ENCODE measurements around the gene DNAI1. TPM values are rescaled to one million over a fixed set of nuclear protein-coding genes. Genes with fewer than 3 reads are reported as not detected.
"Not testable (repeated sequence)": the region's sequence is repeated elsewhere in the genome, so short reads cannot be mapped to it uniquely, and the experiment has no call there.

Gene DNAI1
- total and polyA plus RNA-seq, 3 experiments from 2014 or later: not detected

DNA sequence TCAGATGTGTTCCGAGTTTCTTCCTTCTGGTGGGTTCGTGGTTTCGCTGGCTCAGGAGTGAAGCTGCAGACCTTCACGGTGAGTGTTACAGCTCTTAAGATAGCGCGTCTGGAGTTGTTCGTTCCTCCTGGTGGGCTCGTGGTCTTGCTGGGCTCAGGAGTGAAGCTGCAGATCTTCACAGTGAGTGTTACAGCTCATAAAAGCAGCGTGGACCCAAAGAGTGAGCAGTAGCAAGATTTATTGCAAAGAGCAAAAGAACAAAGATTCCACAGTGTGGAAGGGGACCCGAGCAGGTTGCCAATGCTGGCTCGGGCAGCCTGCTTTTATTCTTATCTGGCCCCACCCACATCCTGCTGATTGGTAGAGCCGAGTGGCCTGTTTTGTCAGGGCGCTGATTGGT lies 23.0 kb downstream of the DNAI1 start:
- H3K4me3 ChIP-seq (ENCODE audit: low read length); H3K4me3 Mint-ChIP-seq; H3K36me3 Mint-ChIP-seq; H3K9me3 Mint-ChIP-seq; H3K27ac Mint-ChIP-seq; DNase-seq; H3K4me1 Mint-ChIP-seq; H3K4me1 ChIP-seq (ENCODE audit: insufficient read depth, low read length); H3K27me3 ChIP-seq (ENCODE audit: insufficient read depth, low read length, poor library complexity, severe bottlenecking); H3K27ac ChIP-seq (ENCODE audit: low read depth, low read length); H3K9me3 ChIP-seq (ENCODE audit: low read length); CTCF ChIA-PET; POLR2A ChIA-PET; H3K36me3 ChIP-seq (ENCODE audit: insufficient read depth, low read length): not testable (repeated sequence)
- peaks cover 5 to 21% of the 10 kb centered on the region in 2 donors for H3K27me3 Mint-ChIP-seq

DNA sequence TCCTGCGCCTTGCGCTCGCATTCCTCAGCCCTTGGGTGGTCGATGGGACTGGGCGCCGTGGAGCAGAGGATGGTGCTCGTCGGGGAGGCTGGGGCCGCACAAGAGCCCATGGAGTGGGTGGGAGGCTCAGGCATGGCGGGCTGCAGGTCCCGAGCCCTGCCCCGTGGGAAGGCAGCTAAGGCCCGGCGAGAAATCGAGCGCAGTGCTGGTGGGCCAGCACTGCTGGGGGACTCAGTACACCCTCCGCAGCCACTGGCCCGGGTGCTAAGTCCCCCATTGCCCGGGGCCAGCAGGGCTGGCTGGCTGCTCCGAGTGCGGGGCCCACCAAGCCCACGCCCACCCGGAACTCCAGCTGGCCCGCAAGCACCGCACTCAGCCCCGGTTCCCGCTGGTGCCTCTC lies 24.1 kb downstream of the DNAI1 start:
- H3K27me3 ChIP-seq (ENCODE audit: insufficient read depth, low read length, poor library complexity, severe bottlenecking); H3K27ac ChIP-seq (ENCODE audit: low read depth, low read length); H3K36me3 Mint-ChIP-seq; H3K9me3 Mint-ChIP-seq; H3K36me3 ChIP-seq (ENCODE audit: insufficient read depth, low read length); H3K4me1 ChIP-seq (ENCODE audit: insufficient read depth, low read length); H3K4me3 Mint-ChIP-seq; POLR2A ChIA-PET; H3K4me3 ChIP-seq (ENCODE audit: low read length); H3K9me3 ChIP-seq (ENCODE audit: low read length); H3K27ac Mint-ChIP-seq; DNase-seq; CTCF ChIA-PET; H3K4me1 Mint-ChIP-seq: not testable (repeated sequence)
- H3K27me3 Mint-ChIP-seq: peaks cover 9 to 24% of the 10 kb centered on the region in 2 donors

DNA sequence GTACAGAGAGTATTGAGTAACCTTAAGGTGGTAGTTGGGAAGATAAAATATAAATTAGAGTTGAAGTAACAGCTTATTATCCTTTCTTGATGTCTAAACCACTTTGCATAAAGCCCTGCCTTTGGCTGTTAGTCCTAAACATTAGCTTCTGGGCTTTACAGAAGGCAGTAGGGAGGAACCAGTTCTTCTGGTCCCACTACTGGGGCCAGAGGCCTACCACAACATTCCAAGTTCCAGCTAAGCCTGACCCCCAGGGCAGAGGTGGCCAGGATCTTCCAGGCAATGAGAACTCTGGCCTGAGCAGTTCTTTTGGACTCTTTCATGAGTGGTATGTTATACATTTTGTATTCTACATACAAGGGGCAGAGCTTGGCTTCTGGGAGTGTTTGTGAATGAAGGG lies 26.1 kb downstream of the DNAI1 start:
- Histone ChIP-seq H3K27ac (ENCODE audit: low read depth, low read length) (no peak overlapping the region), H3K4me1 (ENCODE audit: insufficient read depth, low read length) (no peaks in the 10 kb centered on the region), H3K9me3 (ENCODE audit: low read length) (no peaks in the 10 kb centered on the region), H3K36me3 (ENCODE audit: insufficient read depth, low read length) (no peaks in the 10 kb centered on the region), H3K4me3 (ENCODE audit: low read length) (no peak overlapping the region), H3K27me3 (ENCODE audit: insufficient read depth, low read length, poor library complexity, severe bottlenecking) (no peaks in the 10 kb centered on the region)
- Mint-ChIP-seq H3K4me1 (no peaks in the 10 kb centered on the region), H3K9me3 (no peaks in the 10 kb centered on the region), H3K36me3 (no peaks in the 10 kb centered on the region), H3K4me3 (no peak overlapping the region), H3K27ac (no peak overlapping the region), H3K27me3 (peaks cover 14 to 31% of the 10 kb centered on the region in 2 donors)
- POLR2A ChIA-PET: no interaction called here
- CTCF ChIA-PET: interaction anchor here (1.5 kb wide), 1 partner anchor 81 kb away, joined by 4 read pairs; no protein-coding TSS in a partner anchor
- DNase-seq: no peak

GRCh38 chr9:34485822-34486221 lies 27.2 kb downstream of the DNAI1 start:
- ChIA-PET CTCF (no interaction called here), POLR2A (no interaction called here)

GRCh38 chr9:34486572-34486971 lies 28.0 kb downstream of the DNAI1 start:
- CTCF ChIA-PET: no interaction called here
- H3K4me3 Mint-ChIP-seq: no peak overlapping the region
- no peaks in the 10 kb centered on the region for H3K27me3 ChIP-seq (ENCODE audit: insufficient read depth, low read length, poor library complexity, severe bottlenecking)

More at GRCh38 chr9:34485822-34486221, 27.2 kb downstream of the DNAI1 start:
- Mint-ChIP-seq H3K27me3 (peaks cover 16 to 36% of the 10 kb centered on the region in 2 donors), H3K4me1 (no peaks in the 10 kb centered on the region), H3K27ac (no peak overlapping the region), H3K4me3 (no peak overlapping the region), H3K9me3 (no peaks in the 10 kb centered on the region), H3K36me3 (no peaks in the 10 kb centered on the region)
- no peaks in the 10 kb centered on the region for H3K9me3 ChIP-seq (ENCODE audit: low read length)
- no peak for DNase-seq
- H3K4me1 ChIP-seq (ENCODE audit: insufficient read depth, low read length): no peaks in the 10 kb centered on the region
- H3K27ac ChIP-seq (ENCODE audit: low read depth, low read length): no peak overlapping the region
- no peaks in the 10 kb centered on the region for H3K27me3 ChIP-seq (ENCODE audit: insufficient read depth, low read length, poor library complexity, severe bottlenecking)
- H3K36me3 ChIP-seq (ENCODE audit: insufficient read depth, low read length): no peaks in the 10 kb centered on the region
- no peak overlapping the region for H3K4me3 ChIP-seq (ENCODE audit: low read length)

DNA sequence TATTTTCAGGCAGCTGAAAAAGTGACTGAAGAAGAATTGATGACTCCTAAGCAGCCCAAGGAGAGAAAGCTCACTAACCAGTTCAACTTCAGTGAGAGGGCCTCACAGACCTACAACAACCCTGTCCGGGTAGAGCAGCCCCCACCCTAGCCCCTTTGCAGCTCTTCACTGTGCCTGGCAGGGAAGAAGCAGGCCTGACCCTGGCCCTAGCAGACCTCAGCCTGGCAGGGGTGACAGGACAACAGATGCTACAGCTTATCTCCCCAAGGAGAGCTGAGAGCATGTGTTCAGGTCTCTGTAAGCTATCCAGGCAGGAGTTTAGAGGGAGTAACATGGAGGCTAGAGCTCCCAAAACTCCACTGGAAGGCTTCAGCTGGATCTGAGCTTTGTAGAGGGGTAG lies 31.8 kb downstream of the DNAI1 start:
- H3K4me1 Mint-ChIP-seq: no peaks in the 10 kb centered on the region
- H3K4me3 Mint-ChIP-seq: no peak overlapping the region
- H3K27me3 Mint-ChIP-seq: peaks cover 29 to 59% of the 10 kb centered on the region in 2 donors
- H3K27me3 ChIP-seq (ENCODE audit: insufficient read depth, low read length, poor library complexity, severe bottlenecking): no peaks in the 10 kb centered on the region
- no peak overlapping the region for H3K27ac ChIP-seq (ENCODE audit: low read depth, low read length)
- H3K4me1 ChIP-seq (ENCODE audit: insufficient read depth, low read length): no peaks in the 10 kb centered on the region
- no peaks in the 10 kb centered on the region for H3K9me3 Mint-ChIP-seq
- no peaks in the 10 kb centered on the region for H3K9me3 ChIP-seq (ENCODE audit: low read length)
- ChIA-PET CTCF (interaction anchor here (0.7 to 1.2 kb wide), 2 partner anchors 87 to 101 kb away, joined by 4 to 5 read pairs; no protein-coding TSS in a partner anchor), POLR2A (no interaction called here)
- H3K4me3 ChIP-seq (ENCODE audit: low read length): no peak overlapping the region
- no peak overlapping the region for H3K27ac Mint-ChIP-seq
- DNase-seq: no peak
- no peaks in the 10 kb centered on the region for H3K36me3 ChIP-seq (ENCODE audit: insufficient read depth, low read length)
- no peaks in the 10 kb centered on the region for H3K36me3 Mint-ChIP-seq

More at GRCh38 chr9:34486572-34486971, 28.0 kb downstream of the DNAI1 start:
- H3K4me1 ChIP-seq (ENCODE audit: insufficient read depth, low read length): no peaks in the 10 kb centered on the region
- POLR2A ChIA-PET: no interaction called here
- no peaks in the 10 kb centered on the region for H3K36me3 ChIP-seq (ENCODE audit: insufficient read depth, low read length)
- DNase-seq: no peak
- peaks cover 18 to 39% of the 10 kb centered on the region in 2 donors for H3K27me3 Mint-ChIP-seq
- no peak overlapping the region for H3K27ac Mint-ChIP-seq
- no peaks in the 10 kb centered on the region for H3K9me3 Mint-ChIP-seq
- H3K4me3 ChIP-seq (ENCODE audit: low read length): no peak overlapping the region
- no peak overlapping the region for H3K27ac ChIP-seq (ENCODE audit: low read depth, low read length)
- no peaks in the 10 kb centered on the region for H3K4me1 Mint-ChIP-seq
- H3K36me3 Mint-ChIP-seq: no peaks in the 10 kb centered on the region
- no peaks in the 10 kb centered on the region for H3K9me3 ChIP-seq (ENCODE audit: low read length)

DNA sequence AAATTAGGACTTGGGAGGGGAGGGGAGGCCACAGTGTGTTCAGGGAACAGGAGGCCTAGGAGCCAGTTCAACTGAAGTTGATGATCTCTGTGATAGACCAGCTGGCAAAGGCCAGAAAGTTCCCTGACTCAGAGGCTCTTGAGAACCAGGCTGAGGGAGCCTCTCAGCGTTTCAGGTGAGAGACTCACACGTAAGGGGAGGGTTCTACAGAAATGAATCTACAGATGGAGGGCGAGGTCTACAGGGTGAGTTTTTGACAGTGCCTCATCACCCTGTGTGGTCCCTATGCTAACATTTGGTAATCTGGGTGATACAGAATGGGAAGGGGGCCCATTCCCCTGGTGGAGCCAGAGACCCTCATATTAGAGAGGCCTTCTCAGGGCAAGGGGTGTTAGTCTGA lies 32.2 kb downstream of the DNAI1 start:
- Mint-ChIP-seq H3K36me3 (no peaks in the 10 kb centered on the region), H3K4me1 (no peaks in the 10 kb centered on the region), H3K9me3 (no peaks in the 10 kb centered on the region), H3K27me3 (peaks cover 29 to 59% of the 10 kb centered on the region in 2 donors), H3K27ac (no peak overlapping the region), H3K4me3 (no peak overlapping the region)
- Histone ChIP-seq H3K36me3 (ENCODE audit: insufficient read depth, low read length) (no peaks in the 10 kb centered on the region), H3K4me1 (ENCODE audit: insufficient read depth, low read length) (no peaks in the 10 kb centered on the region), H3K9me3 (ENCODE audit: low read length) (no peaks in the 10 kb centered on the region), H3K27ac (ENCODE audit: low read depth, low read length) (no peak overlapping the region), H3K4me3 (ENCODE audit: low read length) (no peak overlapping the region), H3K27me3 (ENCODE audit: insufficient read depth, low read length, poor library complexity, severe bottlenecking) (no peaks in the 10 kb centered on the region)
- no peak for DNase-seq
- ChIA-PET CTCF (interaction anchor here (0.7 to 1.4 kb wide), 3 partner anchors 34 to 101 kb away, joined by 3 to 5 read pairs (median 4); no protein-coding TSS in a partner anchor), POLR2A (no interaction called here)

GRCh38 chr9:34491596-34491995 lies 33.0 kb downstream of the DNAI1 start:
- no peaks in the 10 kb centered on the region for H3K9me3 Mint-ChIP-seq
- Histone ChIP-seq H3K4me1 (ENCODE audit: insufficient read depth, low read length) (no peaks in the 10 kb centered on the region), H3K36me3 (ENCODE audit: insufficient read depth, low read length) (no peaks in the 10 kb centered on the region), H3K27ac (ENCODE audit: low read depth, low read length) (no peak overlapping the region), H3K9me3 (ENCODE audit: low read length) (no peaks in the 10 kb centered on the region), H3K27me3 (ENCODE audit: insufficient read depth, low read length, poor library complexity, severe bottlenecking) (no peaks in the 10 kb centered on the region), H3K4me3 (ENCODE audit: low read length) (no peak overlapping the region)
- no peak overlapping the region for H3K27ac Mint-ChIP-seq
- H3K4me3 Mint-ChIP-seq: no peak overlapping the region
- no peaks in the 10 kb centered on the region for H3K4me1 Mint-ChIP-seq
- ChIA-PET POLR2A (no interaction called here), CTCF (interaction anchor here (0.5 to 1.4 kb wide), 2 partner anchors 35 to 47 kb away, joined by 3 read pairs; no protein-coding TSS in a partner anchor)
- no peak for DNase-seq
- no peaks in the 10 kb centered on the region for H3K36me3 Mint-ChIP-seq
- H3K27me3 Mint-ChIP-seq: peaks cover 33 to 57% of the 10 kb centered on the region in 2 donors

DNA sequence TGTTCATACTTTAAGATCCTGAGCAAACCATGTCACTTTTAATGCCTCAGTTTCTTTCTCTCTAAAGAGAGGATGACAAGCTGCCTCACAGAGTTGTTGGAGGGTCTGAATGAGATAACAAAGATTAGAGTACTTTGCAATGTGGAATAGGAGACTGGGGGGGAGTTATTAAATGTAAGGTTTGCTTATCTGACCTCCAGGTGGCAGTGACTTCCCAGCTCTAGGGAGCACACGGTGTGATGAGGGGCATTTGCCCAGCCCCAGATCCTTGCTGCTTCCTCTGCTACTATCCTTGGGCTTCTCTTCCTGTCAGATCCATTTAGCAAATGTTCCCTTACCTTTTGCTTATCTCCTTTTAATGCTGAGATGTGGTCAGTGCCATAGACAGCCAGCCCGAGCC lies 33.4 kb downstream of the DNAI1 start:
- Histone ChIP-seq H3K9me3 (ENCODE audit: low read length) (no peaks in the 10 kb centered on the region), H3K27me3 (ENCODE audit: insufficient read depth, low read length, poor library complexity, severe bottlenecking) (no peaks in the 10 kb centered on the region), H3K36me3 (ENCODE audit: insufficient read depth, low read length) (no peaks in the 10 kb centered on the region), H3K27ac (ENCODE audit: low read depth, low read length) (no peak overlapping the region), H3K4me3 (ENCODE audit: low read length) (no peak overlapping the region), H3K4me1 (ENCODE audit: insufficient read depth, low read length) (no peaks in the 10 kb centered on the region)
- no peak for DNase-seq
- H3K9me3 Mint-ChIP-seq: no peaks in the 10 kb centered on the region
- no peak overlapping the region for H3K4me3 Mint-ChIP-seq
- H3K27me3 Mint-ChIP-seq: peaks cover 33 to 54% of the 10 kb centered on the region in 2 donors
- CTCF ChIA-PET: interaction anchor here (0.5 to 1.4 kb wide), 2 partner anchors 35 to 46 kb away, joined by 3 read pairs; no protein-coding TSS in a partner anchor
- no peak overlapping the region for H3K27ac Mint-ChIP-seq
- H3K36me3 Mint-ChIP-seq: no peaks in the 10 kb centered on the region
- H3K4me1 Mint-ChIP-seq: no peaks in the 10 kb centered on the region
- POLR2A ChIA-PET: no interaction called here

Measured in CD8-positive, alpha-beta memory T cell (primary cell).